Stimulated activated CD4-positive, alpha-beta T cell treated with anti-CD3 and anti-CD28 coated beads, Interleukin-2, amount 100 ng/mL, for 48 hours (primary cell): ENCODE data around the gene ZG16B.

Experiments
- DNase-seq, 2 donors: peaks; one replicate each; pipeline ENCODE4 v3.0.0-alpha.2; 2020

The ZG16B gene

GRCh38 chr16:2846511-2847310 is 16.6 kb downstream of the ZG16B start:
- no peak for DNase-seq

GRCh38 chr16:2848933-2849725 is 19.0 kb downstream of the ZG16B start:
- no peak for DNase-seq

DNA sequence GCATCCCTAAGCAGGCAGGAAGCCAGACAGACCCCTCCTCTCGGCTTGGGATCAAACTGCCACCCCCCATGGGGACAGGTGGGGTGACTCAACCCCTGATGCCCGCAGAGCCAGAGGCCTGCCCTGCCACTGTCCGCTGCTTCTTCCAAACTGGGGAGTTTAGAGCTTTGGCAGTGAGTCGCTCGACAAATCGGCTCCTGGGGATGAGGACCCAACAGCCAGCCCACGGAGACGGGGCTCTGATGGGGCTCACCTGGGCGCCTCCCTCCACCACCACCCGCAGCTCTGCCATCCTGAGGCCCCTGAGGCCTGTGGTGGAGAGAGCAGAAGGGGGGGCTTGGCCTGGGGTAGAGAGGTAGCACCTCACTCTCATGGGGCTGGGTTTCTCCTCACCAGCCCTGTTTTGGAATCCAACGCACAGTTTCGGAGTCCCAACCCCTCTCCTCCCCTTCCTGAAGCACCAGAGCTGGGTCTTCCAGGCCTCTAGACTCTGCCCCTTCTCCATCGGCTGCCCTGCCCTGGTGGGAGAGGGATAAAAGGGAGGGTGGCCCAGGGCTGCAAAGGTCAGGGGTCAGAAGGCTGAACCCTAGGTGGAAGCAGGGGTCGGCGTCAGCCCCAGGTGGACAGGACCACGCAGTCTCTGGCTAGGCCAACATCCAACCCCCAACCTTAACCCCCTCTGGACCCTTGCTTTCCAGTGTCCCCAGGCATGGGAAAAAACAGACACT is 22.1 kb downstream of the ZG16B start:
- no peak for DNase-seq

DNA sequence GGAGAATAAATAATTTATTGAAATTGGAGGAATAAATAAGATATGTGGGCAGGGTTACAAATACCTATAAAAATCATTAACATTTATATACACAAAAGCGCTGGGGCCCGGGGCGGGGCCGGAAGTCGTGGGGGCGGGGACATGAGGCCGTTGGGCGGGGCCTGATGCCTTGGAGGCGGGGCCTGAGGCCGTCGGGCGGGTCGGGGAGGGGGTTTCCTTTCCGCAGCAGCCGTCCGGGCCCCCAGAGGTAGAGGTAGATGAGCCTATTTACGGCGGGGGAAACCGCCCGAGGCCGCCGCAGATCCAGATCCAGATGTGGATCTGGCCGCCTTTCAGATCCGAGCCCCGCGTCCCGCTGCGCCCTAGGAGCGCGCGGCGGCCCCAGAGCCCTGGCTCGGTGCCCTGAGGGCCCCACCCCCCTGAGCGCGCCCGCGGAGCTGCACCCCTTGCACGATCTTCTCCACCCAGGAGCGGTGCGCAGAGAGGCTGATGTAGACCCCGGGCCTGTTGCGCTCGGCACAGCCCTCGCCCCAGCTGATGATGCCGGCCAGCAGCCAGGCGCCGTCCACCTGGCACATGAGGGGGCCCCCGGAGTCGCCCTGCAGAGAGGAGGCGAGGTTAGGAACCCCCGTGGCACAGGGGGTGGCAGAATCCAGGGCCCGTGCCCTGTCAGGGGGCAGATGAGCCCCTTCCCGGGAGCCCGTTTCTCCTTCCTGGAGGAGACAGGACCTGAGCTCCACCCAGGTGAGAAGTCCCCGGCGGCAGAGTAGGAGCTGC is 22.8 kb downstream of the ZG16B start:
- no peak for DNase-seq

GRCh38 chr16:2853531-2854073 is 23.5 kb downstream of the ZG16B start:
- no peak for DNase-seq

DNA sequence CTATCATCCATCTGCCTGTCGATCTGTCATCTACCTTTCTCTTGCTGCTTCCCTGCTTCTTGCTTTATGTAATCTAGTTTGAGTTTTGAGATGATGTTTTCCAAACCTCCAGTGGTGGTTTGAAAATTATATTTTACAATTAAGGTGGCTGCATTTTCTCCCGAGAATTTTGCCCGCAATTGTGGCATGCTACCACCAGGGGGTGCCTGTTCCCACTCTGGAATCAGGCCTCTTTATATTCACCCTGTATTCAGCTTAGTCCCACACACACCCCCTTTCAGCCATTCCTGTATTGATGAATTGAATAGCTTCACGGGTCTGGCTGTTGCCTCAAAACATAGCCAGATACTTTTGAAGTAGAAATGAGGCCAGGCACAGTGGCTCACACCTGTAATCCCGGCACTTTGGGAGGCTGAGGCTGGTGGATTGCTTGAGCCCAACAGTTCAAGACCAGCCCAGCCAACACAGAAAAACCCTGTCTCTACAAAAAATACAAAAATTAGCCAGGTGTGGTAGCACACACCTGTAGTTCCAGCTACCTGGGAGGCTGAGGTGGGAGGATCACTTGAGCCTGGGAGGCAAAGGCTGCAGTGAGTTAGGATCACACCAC is 24.7 kb downstream of the ZG16B start:
- peak in 1 of 2 donors; percentile 34 for DNase-seq

DNA sequence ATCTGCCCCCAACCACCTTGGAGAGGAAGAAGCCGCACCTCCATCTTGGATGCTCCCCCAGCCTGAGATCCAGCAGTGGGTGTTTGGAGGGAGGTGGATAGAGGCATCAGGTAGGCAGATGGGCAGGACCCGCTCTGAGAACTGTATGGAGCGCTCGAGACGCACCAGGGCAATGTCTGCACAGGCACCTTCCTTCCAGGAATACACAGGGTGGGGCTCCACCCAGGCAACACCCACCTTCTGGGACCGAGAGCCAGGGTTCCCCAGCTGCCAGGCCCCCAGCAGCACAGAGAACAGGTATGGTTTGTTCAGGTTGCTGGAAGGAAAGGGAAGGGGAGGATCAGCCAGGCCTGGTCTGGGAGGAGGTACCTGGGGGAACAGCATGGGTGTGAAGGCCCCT is 25.4 kb downstream of the ZG16B start:
- no peak for DNase-seq

- DNase-seq: peak; percentile 36 to 44
Measured at GRCh38 chr16:2856061-2856670, 26.1 kb downstream of the ZG16B start.

DNA sequence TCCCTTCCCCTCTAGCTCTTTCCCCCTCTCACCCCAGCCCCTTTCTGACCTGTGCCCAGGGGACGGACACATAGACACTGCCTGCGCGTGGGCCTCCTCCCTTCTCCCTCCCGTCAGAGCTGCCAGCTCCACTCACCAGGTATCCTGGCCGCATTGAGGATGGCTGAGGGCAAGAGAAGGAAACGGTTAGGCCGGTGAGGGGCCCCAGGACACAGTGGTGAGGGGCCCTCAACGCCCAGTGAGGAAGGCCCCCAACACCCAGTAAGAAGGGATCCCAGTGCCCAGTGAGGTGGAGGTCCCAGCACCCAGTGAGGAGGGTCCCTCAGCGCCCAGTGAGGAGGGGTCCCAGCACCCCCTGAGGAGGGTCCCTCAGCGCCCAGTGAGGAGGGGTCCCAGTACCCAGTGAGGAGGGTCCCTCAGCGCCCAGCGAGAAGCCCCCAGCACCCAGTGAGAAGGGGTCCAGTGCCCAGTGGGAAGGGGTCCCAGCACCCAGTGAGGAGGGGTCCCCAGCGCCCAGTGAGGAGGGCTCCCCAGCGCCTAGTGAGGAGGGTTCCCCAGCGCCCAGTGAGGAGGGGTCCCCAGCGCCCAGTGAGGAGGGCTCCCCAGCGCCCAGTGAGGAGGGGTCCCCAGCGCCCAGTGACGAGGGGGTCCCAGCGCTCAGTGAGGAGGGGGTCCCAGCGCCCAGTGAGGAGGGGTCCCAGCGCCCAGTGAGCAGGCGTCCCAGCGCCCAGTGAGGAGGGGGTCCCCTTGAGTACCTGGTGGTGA is 26.8 kb downstream of the ZG16B start:
- no peak for DNase-seq

GRCh38 chr16:2857451-2858244 is 27.5 kb downstream of the ZG16B start, which contains the start of gene PRSS22:
Gene PRSS22, minus strand, starts transcription at chr16:2858170. Its CDS starts 66 bp downstream, at chr16:2858104.
- no peak for DNase-seq

GRCh38 chr16:2858245-2859025 is 28.3 kb downstream of the ZG16B start:
- no peak for DNase-seq

- DNase-seq: no peak
Measured at GRCh38 chr16:2859686-2860265, 29.7 kb downstream of the ZG16B start.

DNA sequence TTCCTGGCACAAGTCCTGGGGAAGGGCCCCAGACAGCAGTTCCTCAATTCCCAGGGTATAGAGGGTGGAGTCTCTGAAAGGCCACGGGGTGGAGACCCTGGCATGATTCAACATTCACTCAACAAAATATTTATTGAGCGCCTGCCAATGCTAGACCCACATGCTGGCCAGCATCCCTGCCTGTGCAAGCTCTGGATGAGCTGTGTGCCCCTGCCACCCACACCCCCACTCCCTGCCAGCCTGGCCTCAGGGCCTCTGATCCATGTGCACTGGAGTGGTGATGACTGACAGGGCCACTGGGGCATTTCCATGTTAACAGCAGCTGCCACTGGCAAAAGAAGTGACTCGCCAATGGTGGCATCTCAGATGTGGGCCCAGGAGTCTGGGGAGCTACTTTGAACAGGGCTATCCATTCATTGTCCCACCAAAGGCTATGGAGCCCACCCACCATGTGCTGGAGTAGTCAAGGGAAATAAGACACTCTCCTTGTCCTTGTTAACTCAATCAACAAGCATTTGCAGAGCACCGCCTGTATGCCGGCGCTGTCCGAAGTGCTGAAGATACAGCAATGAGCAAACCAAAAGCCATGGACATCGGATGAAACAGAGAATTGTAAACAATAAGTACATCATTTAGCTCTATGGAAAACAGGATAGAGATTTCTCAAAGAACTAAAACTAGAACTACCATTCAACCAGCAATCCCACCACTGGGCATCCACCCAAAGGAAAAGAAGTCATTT is 30.9 kb downstream of the ZG16B start:
- DNase-seq: no peak

DNA sequence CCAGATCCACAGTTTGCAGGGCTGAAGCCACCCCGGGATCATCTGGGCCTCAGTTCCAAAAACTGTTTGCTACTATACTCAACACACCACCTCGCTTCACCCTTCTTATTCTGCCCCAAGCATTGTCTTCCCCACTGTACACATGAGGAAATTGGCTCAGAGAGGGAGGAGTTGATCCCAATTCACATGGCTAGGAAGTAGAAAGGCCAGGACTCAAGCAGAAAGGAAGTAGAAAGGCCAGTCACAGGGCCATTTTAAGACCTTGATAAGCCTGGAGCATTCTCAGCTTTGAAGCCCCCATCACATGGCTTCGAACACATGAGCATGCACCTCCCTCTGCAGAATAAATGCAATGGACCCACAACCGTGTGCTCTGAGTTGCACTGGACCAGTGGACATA is 35.5 kb downstream of the ZG16B start:
- DNase-seq: no peak

- DNase-seq: no peak
Measured at GRCh38 chr16:2866431-2866830, 36.3 kb downstream of the ZG16B start.

DNA sequence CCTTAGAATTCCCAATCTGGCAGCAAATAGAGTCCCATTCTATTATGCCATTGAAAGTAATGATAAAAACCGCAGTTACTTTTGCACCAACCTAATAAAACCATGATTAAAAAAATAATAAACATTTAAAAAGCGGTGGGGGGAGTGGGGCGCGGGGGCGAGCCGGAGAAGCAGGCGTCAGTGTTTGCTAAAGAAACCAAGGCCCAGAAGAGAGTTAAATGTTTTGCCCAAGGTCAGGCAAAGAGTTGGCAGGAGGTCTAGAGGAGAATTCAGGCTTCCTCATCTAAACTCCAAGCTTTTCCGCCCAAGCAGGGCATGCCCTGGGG is 37.5 kb downstream of the ZG16B start:
- DNase-seq: no peak

DNA sequence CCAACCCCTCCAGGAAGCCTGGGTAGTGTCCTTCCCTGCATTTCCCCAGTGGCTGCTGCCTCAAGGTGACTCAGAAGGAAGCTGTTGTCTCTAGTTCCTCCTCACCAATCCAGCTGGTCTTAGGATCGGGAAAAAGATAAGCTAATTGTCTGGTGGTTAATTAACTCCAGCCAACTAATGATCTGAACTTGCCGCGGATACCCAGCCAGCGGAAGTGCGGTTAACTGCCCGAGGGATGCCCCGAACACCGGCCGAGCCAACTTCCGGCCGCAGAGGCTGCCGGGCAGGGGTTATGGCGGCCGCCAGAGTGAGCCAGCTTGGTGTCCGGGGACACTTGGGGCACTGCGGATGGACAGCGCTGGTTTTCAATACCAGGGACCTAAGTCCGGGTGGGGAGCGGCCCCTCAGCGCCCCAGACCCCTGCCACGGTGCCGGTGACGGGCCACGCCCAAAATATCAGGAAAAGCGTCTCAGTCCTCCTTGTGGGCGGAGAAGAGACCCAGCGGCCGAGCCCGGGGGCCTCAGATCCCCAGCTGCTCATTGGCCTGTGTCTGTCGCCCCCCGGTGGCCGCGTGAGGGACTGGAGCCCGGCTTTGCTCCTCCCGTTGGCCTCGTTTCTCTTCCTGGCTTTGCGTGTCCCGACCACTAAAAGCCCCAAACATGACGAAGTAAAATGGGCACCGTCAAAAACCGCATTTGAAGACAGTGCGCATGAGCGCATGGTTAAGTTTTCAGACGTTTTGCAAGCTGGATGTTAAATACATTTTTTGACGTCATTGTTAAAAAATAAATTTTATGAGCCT is 38.1 kb downstream of the ZG16B start:
- peak; percentile 97 to 99 for DNase-seq
